HepG2 (cell line): Measurements from ENCODE around the gene TMEM187. TPM values are rescaled to one million over a fixed set of nuclear protein-coding genes. Genes with fewer than 3 reads are reported as not detected.
A peak's percentile ranks its signal among the peaks of the same experiment; 100 is the strongest.

Source experiments
- ATAC-seq: fragments of 200-7000 bp; cut with Tn5 transposase; 3 replicates; pipeline ENCODE4 v1.9.1; 2020; ENCODE audit warnings: mild to moderate bottlenecking, moderate library complexity
- BruUV-seq: library from RNA; stranded (reverse); fragments of 400-500 nt; replicated peaks from 2 replicates; lab custom pipeline; 2021; lab: Mats Ljungman, UMichigan
- CTCF ChIA-PET: fragments of 300-600 bp; formaldehyde crosslinking; extraction: SDS; loops from one replicate; lab custom pipeline; 2021; ENCODE audit warnings: low total read pairs, inconsistent platforms, low intra/inter-chr PET ratio; lab: Yijun Ruan, JAX
- POLR2A ChIA-PET: fragments of 350-600 bp; sonication (Branson Sonifier 250); formaldehyde crosslinking; loops from one replicate; lab custom pipeline; 2020; ENCODE audit warnings: antibody characterized with exemption, inconsistent platforms; lab: Yijun Ruan, JAX
- DNase-seq: peaks from one replicate; pipeline ENCODE4 v3.0.0-alpha.2; 2015; ENCODE audit warnings: low spot score
- FAIRE-seq: peaks from 3 replicates; lab custom pipeline; 2011; peaks lifted over from hg19 to GRCh38; lab: Jason Lieb, UNC
- H2AFZ ChIP-seq: one replicate; pipeline ENCODE4 v1.6.1; 2011; ENCODE audit warnings: low read length, inconsistent platforms
- H3K27ac ChIP-seq: fragments of 300-600 bp; 3 replicates; pipeline ENCODE4 v1.8.0; 2011; ENCODE audit warnings: mixed run types, mild to moderate bottlenecking, mixed read lengths, low read length, inconsistent platforms; ENCODE audit not compliant: insufficient read depth; ENCODE audit errors: extremely low read length
- H3K27me3 ChIP-seq, 2 experiments: fragments of 200-600 bp in 1 of 2; 2 replicates in 1 of 2; 3 replicates in 1 of 2; pipeline versions ENCODE4 v1.6.0 to v1.8.0; 2011; ENCODE audit warnings: low read length in 2 of 2, mild to moderate bottlenecking in 2 of 2, moderate library complexity in 2 of 2, inconsistent platforms in 1 of 2; ENCODE audit not compliant: insufficient read depth in 2 of 2, control insufficient read depth in 1 of 2
- H3K36me3 ChIP-seq, 2 experiments: fragments of 200-600 bp in 1 of 2; replicated peaks in 1 of 2; 2 replicates in 1 of 2; 3 replicates in 1 of 2; pipeline versions ENCODE4 v1.5.1 to v1.8.0; 2011; ENCODE audit warnings: low read length in 2 of 2, inconsistent platforms in 1 of 2; ENCODE audit not compliant: insufficient read depth in 2 of 2, control insufficient read depth in 1 of 2
- H3K4me1 ChIP-seq: 2 replicates; pipeline ENCODE4 v1.5.1; 2012; ENCODE audit warnings: low read length, inconsistent platforms; ENCODE audit not compliant: insufficient read depth
- H3K4me2 ChIP-seq: 2 replicates; pipeline ENCODE4 v1.6.0; 2011; ENCODE audit warnings: low read depth, low read length, inconsistent platforms
- H3K4me3 ChIP-seq, 3 experiments: fragments of 200-600 bp in 1 of 3; sonication (generic), shearing (Covaris generic) in 1 of 3; replicated peaks in 1 of 3; 2 replicates each; pipeline ENCODE4 v1.5.1; 2011 to 2016; ENCODE audit warnings: low read length in 3 of 3, inconsistent platforms in 2 of 3, low read depth in 2 of 3, mild to moderate bottlenecking in 2 of 3, control low read depth in 1 of 3, mixed read lengths in 1 of 3; ENCODE audit not compliant: insufficient read depth in 1 of 3
- H3K79me2 ChIP-seq: one replicate; pipeline ENCODE4 v1.6.1; 2011; ENCODE audit warnings: low read length, inconsistent platforms; ENCODE audit not compliant: insufficient read depth
- H3K9ac ChIP-seq: 2 replicates; pipeline ENCODE4 v1.6.0; 2011; ENCODE audit warnings: mild to moderate bottlenecking, low read depth, low read length, inconsistent platforms; ENCODE audit not compliant: insufficient read depth
- H3K9me3 ChIP-seq: 2 replicates; pipeline ENCODE4 v1.5.1; 2012; ENCODE audit warnings: mild to moderate bottlenecking, low read length
- H4K20me1 ChIP-seq: 2 replicates; pipeline ENCODE4 v1.6.0; 2011; ENCODE audit warnings: inconsistent platforms, mild to moderate bottlenecking, low read length, moderate library complexity; ENCODE audit not compliant: insufficient read depth
- CEBPB ChIP-seq: IDR thresholded peaks from 2 replicates; pipeline ENCODE4 v1.6.1; 2011; ENCODE audit warnings: low read depth, low read length, improper control_type of control experiment, borderline replicate concordance
- CEBPG ChIP-seq: IDR thresholded peaks from 2 replicates; pipeline ENCODE4 v1.6.1; 2016
- CREB1 ChIP-seq, 2 experiments: fragments of 450-650 bp in 1 of 2; IDR thresholded peaks; 2 replicates each; pipeline ENCODE4 v1.6.1; 2016 to 2017; ENCODE audit warnings: control low read depth in 1 of 2, mild to moderate bottlenecking in 1 of 2, missing compliant biosample characterization in 1 of 2, missing genetic modification characterization in 1 of 2
- FOSL2 ChIP-seq: sonication (generic); formaldehyde crosslinking; IDR thresholded peaks from 2 replicates; pipeline ENCODE4 v1.4.0; 2020; ENCODE audit warnings: missing genetic modification reagents
- HOXA3 ChIP-seq: sonication (generic); formaldehyde crosslinking; IDR thresholded peaks from 2 replicates; pipeline ENCODE4 v1.5.0; 2020; ENCODE audit warnings: missing genetic modification reagents
- IRF2 ChIP-seq: IDR thresholded peaks from 2 replicates; pipeline ENCODE4 v1.6.1; 2018; ENCODE audit warnings: missing genetic modification reagents, missing compliant biosample characterization
- TCF7L2 ChIP-seq: IDR thresholded peaks from 2 replicates; pipeline ENCODE4 v1.6.1; 2011; ENCODE audit warnings: mild to moderate bottlenecking, low read depth, low read length, moderate library complexity
- XRCC5 ChIP-seq: fragments of 200-400 bp; formaldehyde crosslinking; optimal IDR thresholded peaks from 2 replicates; pipeline ENCODE3; 2017; ENCODE audit warnings: mild to moderate bottlenecking, low read length
- ZNF674 ChIP-seq: sonication (generic); formaldehyde crosslinking; IDR thresholded peaks from 2 replicates; pipeline ENCODE4 v1.5.0; 2020; ENCODE audit warnings: low read depth, mild to moderate bottlenecking, missing genetic modification reagents
- ZNF775 ChIP-seq: sonication (generic); formaldehyde crosslinking; IDR thresholded peaks from 2 replicates; pipeline ENCODE4 v1.4.0; 2020; ENCODE audit warnings: missing genetic modification reagents, mild to moderate bottlenecking, moderate library complexity, borderline replicate concordance
- WGBS: methylation state at CpG from one replicate; pipeline ENCODE4 v1.1.6; 2017; ENCODE audit warnings: low lambda C conversion rate; 5-methylcytosine and 5-hydroxymethylcytosine counted together
- in situ Hi-C: cut with HindIII; loops from 2 replicates; pipeline ENCODE4 v1.10.0; 2017; ENCODE audit warnings: low pct_unique_long_range_greater_than_20kb; ENCODE audit not compliant: extremely low pct_ligation_motif_present
- intact Hi-C: fragments of 100-400 bp; cut with micrococcal nuclease; formaldehyde crosslinking; loops from one replicate; pipeline ENCODE4 v1.10.0; 2022; ENCODE audit not compliant: unreplicated experiment
- polyA plus RNA-seq, 8 experiments: library from polyadenylated mRNA; depleted of rRNA in 3 of 8; stranded (reverse) in 7 of 8; unstranded in 1 of 8; fragments of >200 nt; fragmentation: Illumina TruSeq in 4 of 8; extraction: Trizol in 4 of 8; gene quantifications; 2 replicates each; pipeline versions ENCODE4 v1.2.1 to v1.2.3, GENCODE V29; 2011 to 2016; ENCODE audit warnings: low read depth in 4 of 8, missing spikeins in 1 of 8, mixed read lengths in 1 of 8; ENCODE audit not compliant: insufficient read depth in 1 of 8
- total RNA-seq, 5 experiments: library from RNA; depleted of rRNA; stranded (reverse); fragments of >200 nt; fragmentation: Illumina TruSeq; extraction: Trizol; gene quantifications; 2 replicates each; pipeline ENCODE4 v1.2.3, GENCODE V29; 2016; ENCODE audit warnings: low read depth in 1 of 5
- TF ChIP-seq, protein P1 (sequence below): sonication (generic); formaldehyde crosslinking; IDR thresholded peaks from 2 replicates; pipeline ENCODE4 v1.4.0; 2020; ENCODE audit warnings: low read depth, mild to moderate bottlenecking, missing genetic modification reagents
- TF ChIP-seq, protein P2 (sequence below): sonication (generic); formaldehyde crosslinking; IDR thresholded peaks from 2 replicates; pipeline ENCODE4 v1.5.1; 2020; ENCODE audit warnings: mild to moderate bottlenecking, missing genetic modification reagents, moderate library complexity
- TF ChIP-seq, protein P3 (sequence below): IDR thresholded peaks from 2 replicates; pipeline ENCODE4 v1.4.0; 2020; ENCODE audit warnings: mild to moderate bottlenecking, missing genetic modification reagents

TMEM187 gene
- total and polyA plus RNA-seq, 2 of the 13 experiments (the other 11 are each of a cell fraction or from before 2014, with no cell fraction given), result 2.2 to 6.2 TPM

DNA sequence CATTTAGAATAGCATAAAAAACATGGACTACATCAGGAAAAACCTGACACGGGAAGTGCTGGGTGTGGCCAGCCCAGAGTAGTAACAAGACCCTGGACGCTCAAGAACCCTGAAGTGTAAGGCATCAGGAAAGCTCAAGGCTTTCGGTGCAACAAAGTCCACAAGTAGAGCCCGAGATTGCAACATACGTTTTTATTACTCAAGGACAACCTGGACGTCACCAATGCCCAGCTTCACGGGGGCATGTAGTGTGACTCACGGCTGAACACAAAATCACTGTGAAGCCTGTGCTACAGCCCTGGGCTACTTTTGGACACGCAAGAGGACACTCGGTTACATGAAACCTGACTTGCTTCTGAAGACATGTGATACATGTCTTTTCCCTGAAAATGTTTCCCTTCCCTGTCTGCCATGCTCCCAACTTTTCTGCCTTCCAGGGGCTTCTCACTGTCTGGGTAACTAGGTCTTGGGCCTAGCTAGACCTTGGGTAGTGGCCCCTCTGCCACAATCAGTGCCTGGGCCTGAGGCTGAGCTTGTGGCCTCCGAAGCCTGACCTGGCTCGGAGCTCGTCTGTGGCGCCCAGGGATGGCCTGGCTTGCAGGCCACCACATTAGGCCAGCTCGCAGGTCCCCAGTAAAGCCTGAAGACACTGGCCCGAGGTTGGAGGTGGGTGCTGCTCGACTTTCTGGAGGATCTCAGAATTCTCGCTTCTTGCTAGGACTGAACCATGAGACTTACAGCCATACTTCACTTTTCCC lies 38.0 kb downstream of the TMEM187 start:
- Histone ChIP-seq H3K36me3 (no peaks in the 10 kb centered on the region), H3K9ac (no peak overlapping the region), H3K4me1 (peaks cover 43% of the 10 kb centered on the region), H3K27me3 (no peaks in the 10 kb centered on the region), H3K27ac (peak overlapping the region; percentile 55), H3K4me2 (no peak overlapping the region), H3K4me3 (no peak overlapping the region), H3K79me2 (no peaks in the 10 kb centered on the region), H4K20me1 (no peaks in the 10 kb centered on the region), H2AFZ (no peak overlapping the region), H3K9me3 (no peaks in the 10 kb centered on the region)
- BruUV-seq, result TSS peak; percentile 69
- FAIRE-seq (no peak), ATAC-seq (peak; percentile 20; the same call in 1 of the 3 replicates), DNase-seq (peak; percentile 66)
- intact Hi-C loops (loop anchor here (5.0 kb wide), 1 partner anchor 42 kb away; no protein-coding TSS in a partner anchor), in situ Hi-C loops (loop anchor here (5.0 kb wide), 2 partner anchors 38 to 42 kb away; partner anchors contain the start of genes HCFC1 and TMEM187)
- CTCF ChIA-PET, result no interaction called here
- WGBS, result 73% methylated on average over 3 of the region's 18 CpGs
- POLR2A ChIA-PET, result interaction anchor here (0.9 to 1.7 kb wide), 7 partner anchors 8 to 82 kb away, joined by 3 to 11 read pairs (median 5); partner anchors contain the start of gene IRAK1
- TF ChIP-seq ZNF674 (no peak), IRF2 (CRISPR knock-in tag) (0 out of 2 replicates have a peak, but pooled peaks have one; percentile 17), FOSL2 (CRISPR knock-in tag) (peak; percentile 86), CEBPB (peak; percentile 94), CREB1 (IDR thresholded peaks at IDR 0.05) (peak; percentile 39; the same call in 1 of the 2 replicates), CREB1 (CRISPR knock-in tag; IDR thresholded peaks at IDR 0.05) (no peak), CEBPG (CRISPR knock-in tag) (peak; percentile 76), XRCC5 (no peak), TCF7L2 (no peak), HOXA3 (CRISPR knock-in tag) (no peak), ZNF775 (no peak)
- TF ChIP-seq, protein P1, sequence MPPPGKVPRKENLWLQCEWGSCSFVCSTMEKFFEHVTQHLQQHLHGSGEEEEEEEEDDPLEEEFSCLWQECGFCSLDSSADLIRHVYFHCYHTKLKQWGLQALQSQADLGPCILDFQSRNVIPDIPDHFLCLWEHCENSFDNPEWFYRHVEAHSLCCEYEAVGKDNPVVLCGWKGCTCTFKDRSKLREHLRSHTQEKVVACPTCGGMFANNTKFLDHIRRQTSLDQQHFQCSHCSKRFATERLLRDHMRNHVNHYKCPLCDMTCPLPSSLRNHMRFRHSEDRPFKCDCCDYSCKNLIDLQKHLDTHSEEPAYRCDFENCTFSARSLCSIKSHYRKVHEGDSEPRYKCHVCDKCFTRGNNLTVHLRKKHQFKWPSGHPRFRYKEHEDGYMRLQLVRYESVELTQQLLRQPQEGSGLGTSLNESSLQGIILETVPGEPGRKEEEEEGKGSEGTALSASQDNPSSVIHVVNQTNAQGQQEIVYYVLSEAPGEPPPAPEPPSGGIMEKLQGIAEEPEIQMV, result no peak
- TF ChIP-seq, protein P2, sequence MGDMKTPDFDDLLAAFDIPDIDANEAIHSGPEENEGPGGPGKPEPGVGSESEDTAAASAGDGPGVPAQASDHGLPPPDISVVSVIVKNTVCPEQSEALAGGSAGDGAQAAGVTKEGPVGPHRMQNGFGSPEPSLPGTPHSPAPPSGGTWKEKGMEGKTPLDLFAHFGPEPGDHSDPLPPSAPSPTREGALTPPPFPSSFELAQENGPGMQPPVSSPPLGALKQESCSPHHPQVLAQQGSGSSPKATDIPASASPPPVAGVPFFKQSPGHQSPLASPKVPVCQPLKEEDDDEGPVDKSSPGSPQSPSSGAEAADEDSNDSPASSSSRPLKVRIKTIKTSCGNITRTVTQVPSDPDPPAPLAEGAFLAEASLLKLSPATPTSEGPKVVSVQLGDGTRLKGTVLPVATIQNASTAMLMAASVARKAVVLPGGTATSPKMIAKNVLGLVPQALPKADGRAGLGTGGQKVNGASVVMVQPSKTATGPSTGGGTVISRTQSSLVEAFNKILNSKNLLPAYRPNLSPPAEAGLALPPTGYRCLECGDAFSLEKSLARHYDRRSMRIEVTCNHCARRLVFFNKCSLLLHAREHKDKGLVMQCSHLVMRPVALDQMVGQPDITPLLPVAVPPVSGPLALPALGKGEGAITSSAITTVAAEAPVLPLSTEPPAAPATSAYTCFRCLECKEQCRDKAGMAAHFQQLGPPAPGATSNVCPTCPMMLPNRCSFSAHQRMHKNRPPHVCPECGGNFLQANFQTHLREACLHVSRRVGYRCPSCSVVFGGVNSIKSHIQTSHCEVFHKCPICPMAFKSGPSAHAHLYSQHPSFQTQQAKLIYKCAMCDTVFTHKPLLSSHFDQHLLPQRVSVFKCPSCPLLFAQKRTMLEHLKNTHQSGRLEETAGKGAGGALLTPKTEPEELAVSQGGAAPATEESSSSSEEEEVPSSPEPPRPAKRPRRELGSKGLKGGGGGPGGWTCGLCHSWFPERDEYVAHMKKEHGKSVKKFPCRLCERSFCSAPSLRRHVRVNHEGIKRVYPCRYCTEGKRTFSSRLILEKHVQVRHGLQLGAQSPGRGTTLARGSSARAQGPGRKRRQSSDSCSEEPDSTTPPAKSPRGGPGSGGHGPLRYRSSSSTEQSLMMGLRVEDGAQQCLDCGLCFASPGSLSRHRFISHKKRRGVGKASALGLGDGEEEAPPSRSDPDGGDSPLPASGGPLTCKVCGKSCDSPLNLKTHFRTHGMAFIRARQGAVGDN (CRISPR knock-in tag), result 0 out of 2 replicates have a peak, but pooled peaks have one; percentile 12
- TF ChIP-seq, protein P3, sequence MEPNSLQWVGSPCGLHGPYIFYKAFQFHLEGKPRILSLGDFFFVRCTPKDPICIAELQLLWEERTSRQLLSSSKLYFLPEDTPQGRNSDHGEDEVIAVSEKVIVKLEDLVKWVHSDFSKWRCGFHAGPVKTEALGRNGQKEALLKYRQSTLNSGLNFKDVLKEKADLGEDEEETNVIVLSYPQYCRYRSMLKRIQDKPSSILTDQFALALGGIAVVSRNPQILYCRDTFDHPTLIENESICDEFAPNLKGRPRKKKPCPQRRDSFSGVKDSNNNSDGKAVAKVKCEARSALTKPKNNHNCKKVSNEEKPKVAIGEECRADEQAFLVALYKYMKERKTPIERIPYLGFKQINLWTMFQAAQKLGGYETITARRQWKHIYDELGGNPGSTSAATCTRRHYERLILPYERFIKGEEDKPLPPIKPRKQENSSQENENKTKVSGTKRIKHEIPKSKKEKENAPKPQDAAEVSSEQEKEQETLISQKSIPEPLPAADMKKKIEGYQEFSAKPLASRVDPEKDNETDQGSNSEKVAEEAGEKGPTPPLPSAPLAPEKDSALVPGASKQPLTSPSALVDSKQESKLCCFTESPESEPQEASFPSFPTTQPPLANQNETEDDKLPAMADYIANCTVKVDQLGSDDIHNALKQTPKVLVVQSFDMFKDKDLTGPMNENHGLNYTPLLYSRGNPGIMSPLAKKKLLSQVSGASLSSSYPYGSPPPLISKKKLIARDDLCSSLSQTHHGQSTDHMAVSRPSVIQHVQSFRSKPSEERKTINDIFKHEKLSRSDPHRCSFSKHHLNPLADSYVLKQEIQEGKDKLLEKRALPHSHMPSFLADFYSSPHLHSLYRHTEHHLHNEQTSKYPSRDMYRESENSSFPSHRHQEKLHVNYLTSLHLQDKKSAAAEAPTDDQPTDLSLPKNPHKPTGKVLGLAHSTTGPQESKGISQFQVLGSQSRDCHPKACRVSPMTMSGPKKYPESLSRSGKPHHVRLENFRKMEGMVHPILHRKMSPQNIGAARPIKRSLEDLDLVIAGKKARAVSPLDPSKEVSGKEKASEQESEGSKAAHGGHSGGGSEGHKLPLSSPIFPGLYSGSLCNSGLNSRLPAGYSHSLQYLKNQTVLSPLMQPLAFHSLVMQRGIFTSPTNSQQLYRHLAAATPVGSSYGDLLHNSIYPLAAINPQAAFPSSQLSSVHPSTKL (CRISPR knock-in tag), result 0 out of 2 replicates have a peak, but pooled peaks have one; percentile 19
